Endodermal cell (in vitro differentiated cells): ENCODE data around the gene NASP. TPM values are rescaled to one million over a fixed set of nuclear protein-coding genes. Genes with fewer than 3 reads are reported as not detected.

Source experiments
- DNase-seq: peaks from one replicate; pipeline ENCODE4 v3.0.0-alpha.2; 2017
- H3K27ac ChIP-seq: 2 replicates; pipeline ENCODE4 v1.5.1; 2013; ENCODE audit warnings: mild to moderate bottlenecking, low read depth, low read length, moderate library complexity
- H3K27me3 ChIP-seq: 2 replicates; pipeline ENCODE4 v1.6.1; 2013; ENCODE audit warnings: mild to moderate bottlenecking, low read length, moderate library complexity; ENCODE audit not compliant: insufficient read depth, control insufficient read depth, poor library complexity, severe bottlenecking
- H3K36me3 ChIP-seq: 2 replicates; pipeline ENCODE4 v1.7.0; 2013; ENCODE audit warnings: mild to moderate bottlenecking, low read length, moderate library complexity; ENCODE audit not compliant: control insufficient read depth, insufficient read depth
- H3K4me1 ChIP-seq: one replicate; pipeline ENCODE4 v1.7.0; 2013; ENCODE audit warnings: low read length; ENCODE audit not compliant: control insufficient read depth, insufficient read depth
- H3K4me3 ChIP-seq: 2 replicates; pipeline ENCODE4 v1.5.1; 2013; ENCODE audit warnings: mild to moderate bottlenecking, low read length, moderate library complexity
- H3K9ac ChIP-seq: 2 replicates; pipeline ENCODE4 v1.6.1; 2013; ENCODE audit warnings: mild to moderate bottlenecking, low read length, moderate library complexity; ENCODE audit not compliant: poor library complexity, severe bottlenecking; ENCODE audit errors: extremely low read depth
- H3K9me3 ChIP-seq: 2 replicates; pipeline ENCODE4 v1.6.1; 2013; ENCODE audit warnings: mild to moderate bottlenecking, low read length, moderate library complexity; ENCODE audit not compliant: control insufficient read depth
- H3K27ac Mint-ChIP-seq: 2 replicates; pipeline ENCODE4 v1.8.0; 2020; ENCODE audit warnings: mixed read lengths
- H3K27me3 Mint-ChIP-seq: 2 replicates; pipeline ENCODE4 v1.8.0; 2021; ENCODE audit warnings: mild to moderate bottlenecking, mixed read lengths; ENCODE audit not compliant: insufficient read depth
- H3K36me3 Mint-ChIP-seq: 2 replicates; pipeline ENCODE4 v1.8.0; 2020; ENCODE audit warnings: low read depth, mixed read lengths
- H3K4me1 Mint-ChIP-seq: 2 replicates; pipeline ENCODE4 v1.8.0; 2020; ENCODE audit warnings: mixed read lengths
- H3K4me3 Mint-ChIP-seq: 2 replicates; pipeline ENCODE4 v1.8.0; 2020; ENCODE audit warnings: mild to moderate bottlenecking, moderate library complexity, mixed read lengths
- H3K9me3 Mint-ChIP-seq: 2 replicates; pipeline ENCODE4 v1.8.0; 2020; ENCODE audit warnings: mild to moderate bottlenecking, mixed read lengths
- WGBS, 2 experiments: methylation state at CpG; one replicate each; pipeline versions ENCODE4 v1.1.5 to v1.1.7; 2013; ENCODE audit warnings: missing lambda C conversion rate in 2 of 2, mixed read lengths in 1 of 2; ENCODE audit not compliant: insufficient coverage in 1 of 2, insufficient read length in 1 of 2; 5-methylcytosine and 5-hydroxymethylcytosine counted together
- total RNA-seq, 2 donors: library from RNA; stranded (reverse); fragmentation: NEBNext Ultra II Directional in 1 of 2; extraction: Animal tissue kit (Norgen Biotek cat#: 25700) in 1 of 2; gene quantifications; 2 replicates in 1 of 2; 3 replicates in 1 of 2; pipeline ENCODE4 v1.2.1, GENCODE V29; 2021
- TF ChIP-seq, protein P1 (sequence below): fragments of 200-600 bp; sonication (generic); conservative IDR thresholded peaks from 2 replicates; pipeline ENCODE4 v1.5.0; 2021; ENCODE audit warnings: antibody characterized with exemption, mild to moderate bottlenecking

NASP gene
- total RNA-seq, 2 donors from 2014 or later = 368 to 385 TPM

DNA sequence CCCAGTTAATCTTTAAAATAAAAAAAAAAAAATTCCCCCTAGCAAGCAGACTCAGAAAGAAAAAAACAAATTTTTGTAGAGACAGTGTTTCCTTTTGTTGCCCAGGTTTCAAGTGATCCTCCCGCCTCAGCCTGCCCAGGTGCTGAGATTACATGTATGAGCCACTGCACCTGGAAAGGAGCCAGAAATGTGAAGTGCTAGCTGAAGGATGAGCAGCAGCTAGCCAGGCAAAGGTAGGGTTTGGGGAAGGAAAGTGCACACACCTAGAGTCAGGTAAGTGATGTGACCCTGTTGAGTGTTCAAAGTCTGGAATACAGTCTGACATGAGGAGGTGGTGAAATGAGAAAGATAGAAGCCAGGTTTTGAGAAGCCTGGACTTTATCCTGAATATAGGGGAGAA lies 31.5 kb upstream of the NASP start:
- DNase-seq = no peak
- no peaks in the 10 kb centered on the region for H3K27me3 ChIP-seq
- peaks cover 34% of the 10 kb centered on the region for H3K36me3 ChIP-seq
- Mint-ChIP-seq H3K27me3 (no peaks in the 10 kb centered on the region), H3K27ac (no peak overlapping the region), H3K4me3 (peak overlapping the region; percentile 91), H3K36me3 (peaks cover 26% of the 10 kb centered on the region), H3K4me1 (peaks cover 8% of the 10 kb centered on the region), H3K9me3 (no peaks in the 10 kb centered on the region)
- H3K9me3 ChIP-seq = no peaks in the 10 kb centered on the region
- WGBS, 2 experiments = 97 to 100% methylated on average over 1 of the region's 1 CpG
- no peak overlapping the region for H3K27ac ChIP-seq
- TF ChIP-seq, protein P1, sequence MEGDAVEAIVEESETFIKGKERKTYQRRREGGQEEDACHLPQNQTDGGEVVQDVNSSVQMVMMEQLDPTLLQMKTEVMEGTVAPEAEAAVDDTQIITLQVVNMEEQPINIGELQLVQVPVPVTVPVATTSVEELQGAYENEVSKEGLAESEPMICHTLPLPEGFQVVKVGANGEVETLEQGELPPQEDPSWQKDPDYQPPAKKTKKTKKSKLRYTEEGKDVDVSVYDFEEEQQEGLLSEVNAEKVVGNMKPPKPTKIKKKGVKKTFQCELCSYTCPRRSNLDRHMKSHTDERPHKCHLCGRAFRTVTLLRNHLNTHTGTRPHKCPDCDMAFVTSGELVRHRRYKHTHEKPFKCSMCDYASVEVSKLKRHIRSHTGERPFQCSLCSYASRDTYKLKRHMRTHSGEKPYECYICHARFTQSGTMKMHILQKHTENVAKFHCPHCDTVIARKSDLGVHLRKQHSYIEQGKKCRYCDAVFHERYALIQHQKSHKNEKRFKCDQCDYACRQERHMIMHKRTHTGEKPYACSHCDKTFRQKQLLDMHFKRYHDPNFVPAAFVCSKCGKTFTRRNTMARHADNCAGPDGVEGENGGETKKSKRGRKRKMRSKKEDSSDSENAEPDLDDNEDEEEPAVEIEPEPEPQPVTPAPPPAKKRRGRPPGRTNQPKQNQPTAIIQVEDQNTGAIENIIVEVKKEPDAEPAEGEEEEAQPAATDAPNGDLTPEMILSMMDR = no peak
- peak overlapping the region; percentile 87 for H3K4me3 ChIP-seq
- no peaks in the 10 kb centered on the region for H3K4me1 ChIP-seq
- H3K9ac ChIP-seq = peak overlapping the region; percentile 71

DNA sequence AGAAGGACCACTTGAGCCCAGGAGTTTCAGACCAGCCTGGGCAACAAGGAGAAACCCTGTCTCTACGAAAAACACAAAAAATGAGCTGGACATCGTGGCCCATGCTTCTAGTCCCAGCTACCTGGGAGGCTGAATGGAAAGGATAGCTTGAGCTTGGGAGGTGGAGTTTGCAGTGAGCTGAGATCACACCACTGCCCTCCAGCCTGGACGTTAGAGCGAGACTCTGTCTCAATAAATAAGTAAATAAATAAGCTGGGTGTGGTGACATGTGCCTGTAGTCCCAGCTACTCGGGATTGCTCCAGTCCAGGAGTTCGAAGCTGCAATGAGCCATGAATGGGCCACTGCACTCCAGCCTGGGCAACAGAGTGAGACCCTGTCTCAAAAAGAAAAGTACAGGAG lies 29.6 kb upstream of the NASP start:
- Mint-ChIP-seq H3K9me3 (no peaks in the 10 kb centered on the region), H3K4me3 (no peak overlapping the region), H3K27me3 (no peaks in the 10 kb centered on the region), H3K36me3 (peaks cover 30% of the 10 kb centered on the region), H3K27ac (no peak overlapping the region), H3K4me1 (peaks cover 8% of the 10 kb centered on the region)
- no peaks in the 10 kb centered on the region for H3K4me1 ChIP-seq
- H3K4me3 ChIP-seq = no peak overlapping the region
- no peak overlapping the region for H3K9ac ChIP-seq
- H3K27me3 ChIP-seq = no peaks in the 10 kb centered on the region
- no peak for DNase-seq
- H3K36me3 ChIP-seq = peaks cover 47% of the 10 kb centered on the region
- no peak overlapping the region for H3K27ac ChIP-seq
- H3K9me3 ChIP-seq = no peaks in the 10 kb centered on the region
- 92 to 100% methylated on average over 4 to 6 of the region's 6 CpGs for WGBS, 2 experiments
- TF ChIP-seq, protein P1 = no peak

DNA sequence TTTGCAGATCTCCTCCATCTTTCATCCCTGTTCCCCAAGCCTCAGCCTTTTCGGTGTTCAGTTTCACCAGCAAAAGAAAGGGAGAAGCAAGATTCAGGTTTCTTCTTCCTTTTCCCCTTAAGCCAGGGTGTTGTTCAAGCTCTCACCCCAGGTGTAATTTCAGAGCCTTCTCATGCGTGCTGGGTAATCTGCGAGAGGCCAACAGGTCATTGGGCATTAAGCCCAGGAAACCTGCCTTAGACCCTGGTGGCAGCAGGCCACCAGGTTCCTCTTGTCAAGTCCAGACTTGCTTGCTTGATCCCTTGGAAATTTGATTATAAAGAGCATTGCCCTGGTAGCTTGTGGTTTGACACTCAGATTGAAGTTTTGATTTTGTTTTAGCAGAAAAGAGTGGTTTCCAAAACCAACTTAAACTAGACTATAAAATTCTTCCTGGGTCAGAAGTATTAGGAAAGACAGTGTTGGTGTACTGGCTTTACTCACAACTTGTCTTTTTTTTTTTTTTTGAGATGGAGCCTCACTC lies 26.4 kb upstream of the NASP start:
- Histone ChIP-seq H3K9me3 (no peaks in the 10 kb centered on the region), H3K4me3 (no peak overlapping the region), H3K27ac (no peak overlapping the region), H3K27me3 (no peaks in the 10 kb centered on the region), H3K9ac (no peak overlapping the region), H3K4me1 (no peaks in the 10 kb centered on the region), H3K36me3 (peaks cover 62% of the 10 kb centered on the region)
- TF ChIP-seq, protein P1 = no peak
- H3K27ac Mint-ChIP-seq = peak overlapping the region; percentile 81
- DNase-seq = no peak
- H3K36me3 Mint-ChIP-seq = peaks cover 52% of the 10 kb centered on the region
- no peak overlapping the region for H3K4me3 Mint-ChIP-seq
- H3K9me3 Mint-ChIP-seq = no peaks in the 10 kb centered on the region
- H3K4me1 Mint-ChIP-seq = peaks cover 2% of the 10 kb centered on the region
- WGBS, 2 experiments = 93 to 95% methylated on average over 3 of the region's 3 CpGs
- no peaks in the 10 kb centered on the region for H3K27me3 Mint-ChIP-seq
